ENCODE results near the gene RBM44.

DNA sequence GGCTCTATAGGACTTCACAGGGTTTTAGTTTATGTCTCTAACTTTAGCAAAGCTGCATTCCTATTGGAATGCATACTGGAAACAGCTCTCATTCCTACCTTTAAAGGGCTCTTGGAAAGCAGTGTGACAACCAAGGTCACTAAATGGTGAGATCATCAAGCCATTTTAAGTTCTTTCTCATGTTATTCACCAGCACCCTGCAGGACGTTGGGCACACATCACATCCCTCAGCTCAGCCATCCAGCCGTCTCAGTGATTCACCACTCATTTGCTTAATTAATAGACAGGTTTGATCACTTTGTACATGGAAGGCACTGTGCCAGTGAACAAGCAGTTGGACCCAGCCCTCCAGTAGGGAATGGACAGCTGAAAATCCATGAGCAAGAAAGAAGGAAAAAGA is 32.2 kb upstream of the RBM44 start:
- TF ChIP-seq, protein P1, sequence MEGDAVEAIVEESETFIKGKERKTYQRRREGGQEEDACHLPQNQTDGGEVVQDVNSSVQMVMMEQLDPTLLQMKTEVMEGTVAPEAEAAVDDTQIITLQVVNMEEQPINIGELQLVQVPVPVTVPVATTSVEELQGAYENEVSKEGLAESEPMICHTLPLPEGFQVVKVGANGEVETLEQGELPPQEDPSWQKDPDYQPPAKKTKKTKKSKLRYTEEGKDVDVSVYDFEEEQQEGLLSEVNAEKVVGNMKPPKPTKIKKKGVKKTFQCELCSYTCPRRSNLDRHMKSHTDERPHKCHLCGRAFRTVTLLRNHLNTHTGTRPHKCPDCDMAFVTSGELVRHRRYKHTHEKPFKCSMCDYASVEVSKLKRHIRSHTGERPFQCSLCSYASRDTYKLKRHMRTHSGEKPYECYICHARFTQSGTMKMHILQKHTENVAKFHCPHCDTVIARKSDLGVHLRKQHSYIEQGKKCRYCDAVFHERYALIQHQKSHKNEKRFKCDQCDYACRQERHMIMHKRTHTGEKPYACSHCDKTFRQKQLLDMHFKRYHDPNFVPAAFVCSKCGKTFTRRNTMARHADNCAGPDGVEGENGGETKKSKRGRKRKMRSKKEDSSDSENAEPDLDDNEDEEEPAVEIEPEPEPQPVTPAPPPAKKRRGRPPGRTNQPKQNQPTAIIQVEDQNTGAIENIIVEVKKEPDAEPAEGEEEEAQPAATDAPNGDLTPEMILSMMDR (conservative IDR thresholded peaks at IDR 0.05 in 1 of 2, IDR thresholded peaks at IDR 0.05 in 1 of 2; ENCODE audit: low read depth in 1 of 2, low read length in 2 of 2), result no peak
- TF ChIP-seq EZH2 (IDR thresholded peaks at IDR 0.05; ENCODE audit: low read length, missing control alignments), result no peak

All from fibroblast of lung (primary cell).